EH (cell line): Measurements from ENCODE around the gene RCOR1.

Experiments
- DNase-seq: peaks from one replicate; pipeline ENCODE4 v3.0.0-alpha.2; 2015; ENCODE audit warnings: low read depth

The RCOR1 gene

DNA sequence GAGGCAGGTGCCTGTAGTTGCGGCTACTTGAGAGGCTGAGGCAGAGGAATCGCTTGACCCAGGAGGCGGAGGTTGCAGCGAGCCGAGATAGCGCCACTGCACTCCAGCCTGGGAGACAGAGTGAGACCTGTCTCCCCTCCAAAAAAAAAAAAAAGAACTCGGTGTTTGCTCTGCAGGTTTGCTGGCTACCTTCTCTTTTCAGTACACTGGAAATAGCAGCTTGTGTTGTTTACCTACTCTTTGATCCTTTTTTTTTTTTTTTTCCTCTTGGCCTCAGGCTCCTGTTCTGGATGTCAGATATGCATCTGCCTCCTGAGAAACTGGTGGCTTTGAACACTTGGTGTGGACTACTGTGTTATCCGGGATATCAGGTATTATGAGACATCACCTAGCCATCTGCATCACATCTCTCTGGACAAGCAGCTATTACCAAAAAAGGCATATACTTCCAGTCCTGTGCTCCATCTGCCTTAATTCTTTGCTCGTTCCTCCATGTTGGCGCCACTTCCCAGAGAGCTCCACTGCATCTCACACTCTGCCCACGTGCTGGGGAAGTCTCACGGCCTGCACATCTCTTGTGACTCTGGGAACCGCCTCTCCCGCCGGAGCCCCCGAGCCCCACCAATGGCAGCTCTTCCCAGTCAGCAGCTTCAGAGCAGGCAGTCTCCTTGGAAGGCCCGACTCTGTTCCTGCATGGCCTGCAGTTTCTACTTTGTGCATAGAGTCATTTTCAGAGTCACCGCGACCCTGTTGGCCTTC, 133.9 kb downstream of the RCOR1 start:
- no peak for DNase-seq

DNA sequence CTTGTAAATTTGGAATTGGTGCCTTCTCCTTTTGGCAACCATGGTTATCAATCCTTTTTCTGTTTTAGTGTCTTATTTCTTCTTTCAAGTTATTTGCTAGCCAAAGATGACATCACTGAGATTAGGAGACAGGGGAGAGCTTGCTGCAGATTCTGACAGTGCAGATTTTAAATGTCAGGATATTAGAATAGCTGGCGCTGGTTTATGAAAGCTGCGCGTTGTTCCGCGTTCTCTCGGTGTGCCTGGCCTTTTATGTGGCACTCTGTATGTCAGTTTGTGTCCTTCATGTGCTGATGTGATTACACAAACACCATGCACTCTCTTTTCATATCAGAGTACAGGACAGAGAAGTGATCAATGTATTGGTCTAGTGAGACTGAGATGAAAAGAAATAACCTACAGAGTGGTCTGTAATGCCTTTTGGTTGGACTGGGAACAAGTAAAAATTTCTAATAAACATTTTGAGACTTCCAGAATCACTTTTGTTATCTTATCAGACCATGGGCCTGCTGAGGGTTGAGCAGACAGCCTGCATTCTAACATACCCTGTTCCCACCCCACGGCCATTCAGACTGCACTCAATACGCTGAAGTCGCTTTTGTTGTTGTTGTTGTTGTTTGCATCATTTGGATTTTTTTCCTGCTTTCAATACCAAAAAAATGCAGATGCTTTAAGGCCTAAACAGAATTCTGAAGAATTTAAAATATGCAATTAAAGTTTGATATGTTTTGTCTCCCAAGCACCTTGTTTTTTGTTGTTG, 135.1 kb downstream of the RCOR1 start:
- DNase-seq: no peak

DNA sequence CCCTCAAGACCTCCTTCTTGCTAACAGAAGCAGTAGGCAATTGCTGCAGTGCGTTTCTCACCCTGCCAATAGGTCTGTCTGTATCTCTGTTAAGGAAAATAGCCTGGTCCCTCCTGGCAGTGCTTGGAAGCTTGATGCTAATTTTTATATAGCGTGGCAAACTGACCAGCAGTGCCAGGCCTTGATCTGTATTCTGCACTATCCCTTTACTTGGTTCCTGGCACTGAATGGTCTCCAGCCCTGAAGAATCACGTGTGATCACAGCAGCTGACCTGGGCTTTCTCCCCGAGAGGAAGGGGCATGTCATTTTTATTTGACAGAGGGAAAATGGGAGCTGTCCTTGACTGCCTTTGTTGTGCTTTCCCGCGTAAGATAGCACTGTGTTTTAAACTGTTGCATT, 136.1 kb downstream of the RCOR1 start:
- DNase-seq: no peak

DNA sequence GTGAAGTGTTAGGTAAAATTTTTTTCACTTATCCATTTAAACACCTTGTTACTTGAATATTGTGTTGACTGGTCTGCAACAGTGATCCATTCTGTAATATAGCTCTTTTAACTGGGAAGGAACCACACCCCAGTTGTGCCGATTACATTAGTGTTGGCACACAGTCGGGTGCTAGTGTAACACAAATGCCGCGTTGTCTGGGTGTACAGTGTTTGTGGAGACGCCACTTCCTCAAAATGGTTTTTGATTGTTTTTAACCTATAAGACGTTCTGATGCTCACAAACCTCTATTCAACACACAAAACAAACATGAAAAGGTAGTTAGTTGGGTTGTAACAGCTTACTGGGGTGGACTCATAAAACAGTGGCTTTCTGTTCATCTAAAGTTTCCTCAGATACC, 136.8 kb downstream of the RCOR1 start:
- no peak for DNase-seq

DNA sequence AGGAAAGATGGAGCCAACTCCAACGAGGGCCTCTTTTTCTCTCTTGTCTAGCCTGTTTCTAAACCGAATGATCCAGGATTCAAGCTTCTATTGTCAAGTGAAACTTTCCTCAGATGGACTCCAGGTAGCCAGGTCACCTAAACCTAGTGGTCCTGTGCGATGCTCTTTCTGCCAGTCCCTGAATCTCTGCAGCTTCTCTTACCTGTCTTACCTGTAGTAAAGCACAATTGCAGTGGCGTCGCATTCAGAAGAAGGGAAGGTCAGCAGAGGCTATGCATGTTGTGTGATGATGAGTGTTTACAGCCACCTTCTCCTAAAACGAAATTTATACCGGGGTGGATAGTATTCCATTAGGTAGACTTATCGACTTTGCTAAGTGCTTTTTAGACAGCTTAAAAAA, 137.4 kb downstream of the RCOR1 start:
- no peak for DNase-seq

DNA sequence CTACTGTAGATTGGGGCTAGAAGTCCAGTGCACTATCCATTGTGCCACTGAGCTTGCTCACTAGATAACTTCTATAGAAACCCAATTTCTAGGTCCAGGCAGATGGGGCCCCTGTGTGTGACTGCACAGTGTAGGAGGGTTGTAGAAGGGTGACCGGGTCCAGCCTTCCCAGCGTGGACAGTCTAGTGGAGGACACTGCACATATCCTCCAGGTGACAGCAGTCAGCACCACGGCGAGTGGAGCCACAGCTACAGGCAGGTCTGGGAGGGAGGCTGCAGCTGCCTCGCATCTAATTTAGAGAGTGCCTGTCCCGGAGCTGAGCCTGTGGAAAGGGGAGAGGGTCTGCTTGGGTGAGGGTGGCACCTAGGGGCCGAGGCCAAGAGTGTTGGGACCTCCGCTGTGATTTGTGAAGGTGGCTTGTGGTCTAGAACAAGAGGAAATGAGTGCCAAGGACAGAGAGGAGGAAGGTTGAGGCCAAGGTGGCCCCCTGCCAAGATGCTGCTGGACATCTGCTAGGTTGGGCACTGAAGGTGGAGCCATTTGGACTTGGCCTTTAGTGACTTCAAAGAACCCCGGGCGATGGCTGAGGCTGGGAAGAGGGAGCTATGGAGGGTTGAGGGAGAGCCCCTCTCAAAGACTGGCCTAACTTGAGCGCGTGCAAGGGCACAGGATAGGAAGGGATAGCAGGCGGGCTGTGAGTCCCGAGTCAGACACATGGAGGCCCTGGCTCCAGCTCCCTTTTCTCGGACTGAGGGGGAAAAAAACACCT, 138.8 kb downstream of the RCOR1 start:
- DNase-seq: no peak

DNA sequence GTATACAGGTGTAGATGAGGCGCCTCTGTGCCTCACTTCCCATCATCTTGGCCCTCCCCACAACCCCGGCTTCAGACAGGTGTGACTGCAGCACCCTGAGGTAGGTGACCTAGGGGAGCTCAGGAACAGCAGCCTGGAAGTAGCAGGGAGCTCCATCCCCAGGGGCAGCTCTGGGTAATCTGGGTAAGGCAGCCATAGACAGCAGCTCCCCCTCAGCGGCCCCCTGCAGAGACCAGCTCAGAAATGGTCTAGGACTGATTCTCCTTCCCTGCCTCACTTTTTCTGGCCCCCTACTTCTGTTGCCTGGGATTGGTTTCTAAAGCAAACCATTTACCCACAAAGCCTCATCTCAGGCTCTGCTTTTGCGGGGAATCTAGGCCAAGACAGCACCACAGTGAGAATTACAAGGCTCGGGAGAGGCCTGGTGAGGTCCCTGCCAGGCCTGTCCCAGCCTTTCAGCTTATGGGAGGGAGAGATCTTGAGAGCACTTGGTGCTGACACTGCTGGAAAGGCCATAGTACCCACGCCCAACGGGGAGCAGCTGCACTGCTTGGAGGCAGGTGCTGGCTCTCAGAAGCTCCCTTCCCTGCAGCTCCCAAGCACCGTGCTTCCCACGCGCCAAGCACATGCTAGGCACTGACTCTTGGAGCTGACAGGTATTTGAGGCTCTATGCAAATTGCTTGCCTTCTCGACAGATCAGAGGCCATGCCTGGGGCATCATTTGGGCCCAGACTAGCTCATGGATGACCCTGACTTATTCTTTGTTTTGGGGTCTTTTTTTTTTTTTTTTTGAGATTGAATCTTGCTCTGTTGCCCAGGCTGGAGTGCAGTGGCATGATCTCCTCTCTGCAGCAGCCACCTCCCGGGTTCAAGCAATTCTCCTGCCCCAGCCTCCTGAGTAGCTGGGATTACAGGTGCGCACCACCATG, 139.7 kb downstream of the RCOR1 start:
- no peak for DNase-seq

DNA sequence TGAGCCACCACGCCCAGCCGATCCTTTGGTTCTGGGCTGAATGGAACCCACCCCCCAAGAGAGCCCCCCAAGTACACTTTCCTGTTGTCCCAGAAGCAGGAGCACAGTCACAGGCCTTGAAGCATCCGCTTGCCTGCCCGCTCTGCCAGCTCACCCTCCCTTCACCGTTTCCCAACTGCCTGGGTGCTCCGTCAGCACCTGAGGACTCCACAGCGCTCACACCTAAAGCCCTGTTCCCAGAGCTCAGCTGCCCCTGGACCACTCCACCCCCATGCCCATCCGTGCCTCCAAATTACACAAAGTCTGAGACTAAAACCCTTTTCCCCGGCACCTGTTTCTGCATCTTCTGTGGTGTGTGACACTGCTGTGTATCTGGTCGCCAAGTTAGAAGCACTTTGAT, 140.5 kb downstream of the RCOR1 start:
- DNase-seq: no peak

DNA sequence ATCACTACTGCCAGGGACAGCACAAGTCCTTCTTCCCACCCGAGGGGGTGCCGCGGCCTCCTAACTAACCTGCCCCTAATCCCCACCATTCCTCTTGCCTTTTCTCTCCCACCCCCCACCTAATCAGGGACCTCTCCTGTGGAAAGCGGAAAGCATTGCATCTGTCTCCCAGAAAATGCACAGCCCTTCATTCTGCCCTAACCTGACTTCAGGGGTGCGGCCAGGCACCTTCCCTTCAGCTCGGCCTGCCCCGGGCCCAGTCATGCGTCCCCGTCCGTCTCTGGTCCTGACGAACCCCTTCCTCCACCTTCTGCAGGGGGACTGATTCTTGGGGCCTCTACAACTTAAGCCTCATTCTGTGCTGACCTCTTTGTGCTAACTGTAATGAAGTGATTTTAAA, 140.9 kb downstream of the RCOR1 start:
- DNase-seq: no peak

DNA sequence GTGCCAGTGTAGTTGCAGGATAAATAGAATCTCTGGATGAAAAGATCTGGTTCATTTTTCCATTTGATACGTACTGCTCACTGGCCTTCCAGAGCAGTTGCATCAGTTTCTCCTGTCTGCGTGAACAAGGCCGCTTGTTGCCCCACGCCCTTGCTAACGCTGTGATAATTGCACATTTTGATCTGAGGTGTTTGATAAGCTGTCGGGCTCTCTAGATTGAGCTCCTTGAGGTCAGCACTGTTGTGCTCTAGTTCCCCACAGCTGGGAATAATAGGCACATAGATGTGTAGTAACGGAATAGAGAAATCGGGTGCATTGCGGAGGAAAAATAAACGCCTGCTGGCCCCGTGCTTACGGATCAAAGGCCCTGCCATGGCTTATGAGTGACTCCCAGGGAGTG, 142.0 kb downstream of the RCOR1 start:
- no peak for DNase-seq

DNA sequence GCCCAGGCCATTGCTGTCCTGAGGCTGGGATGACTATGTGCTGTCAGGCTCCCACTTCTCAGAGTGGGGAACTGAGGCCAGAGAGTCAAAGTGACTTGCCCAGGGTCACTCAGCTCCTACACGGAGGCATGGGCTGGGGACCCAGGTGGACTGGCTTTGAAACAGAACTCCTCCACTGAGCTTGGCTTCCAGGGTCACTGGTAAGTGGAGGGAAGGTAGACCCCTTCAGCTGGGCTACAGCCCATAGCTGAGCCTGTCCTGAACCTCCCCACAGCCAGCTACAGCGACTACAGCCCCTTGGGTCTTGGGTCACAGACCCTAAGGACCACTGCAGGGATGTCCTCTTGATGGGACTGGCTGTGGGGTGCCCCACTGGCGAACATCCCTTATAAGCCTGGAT, 144.5 kb downstream of the RCOR1 start:
- no peak for DNase-seq

DNA sequence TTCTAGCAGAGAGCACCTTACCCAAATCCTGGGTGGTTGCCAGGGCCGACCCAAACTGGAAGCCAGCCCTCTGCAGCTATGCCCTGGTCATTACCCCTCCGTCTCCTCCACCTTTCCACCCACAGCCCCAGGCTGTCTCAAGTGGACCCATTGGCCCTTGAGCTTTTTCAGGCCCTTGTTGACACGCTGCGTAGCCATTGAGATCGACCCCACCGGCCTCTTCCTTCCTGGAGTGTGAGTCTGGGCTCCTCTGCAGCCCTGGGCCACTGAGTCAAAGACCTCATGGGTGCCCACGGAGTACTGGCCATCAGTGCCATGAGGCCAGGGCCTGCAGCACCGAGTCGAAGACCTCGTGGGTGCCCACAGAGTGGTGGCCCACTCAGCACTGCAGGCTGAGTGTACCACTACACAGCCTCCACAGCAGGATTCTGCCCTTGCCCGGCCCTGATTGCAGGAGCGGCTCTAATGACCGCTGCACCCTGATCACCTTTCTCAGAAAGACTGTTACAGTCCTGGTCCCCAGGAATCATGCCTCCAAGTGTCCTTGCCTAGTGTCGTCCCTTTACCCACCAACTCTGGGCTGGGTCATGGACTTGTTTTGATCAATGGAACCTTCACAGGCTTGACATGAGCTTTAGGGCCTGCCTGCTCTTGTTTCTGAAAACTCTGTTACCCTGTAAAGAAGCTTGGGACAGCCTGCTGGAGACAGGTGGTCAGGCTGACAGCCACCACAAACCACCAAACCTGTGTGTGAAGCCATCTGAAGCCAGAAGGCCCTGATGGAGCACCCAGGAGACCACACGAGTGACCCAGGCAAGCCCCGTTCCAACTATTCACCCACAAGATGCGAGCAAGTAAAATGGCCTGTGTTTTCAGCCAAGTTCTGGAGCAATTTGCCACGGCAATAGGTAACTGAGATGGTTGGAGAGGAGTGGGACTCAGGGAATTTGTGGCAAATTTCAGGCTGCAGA, 145.2 kb downstream of the RCOR1 start:
- no peak for DNase-seq

DNA sequence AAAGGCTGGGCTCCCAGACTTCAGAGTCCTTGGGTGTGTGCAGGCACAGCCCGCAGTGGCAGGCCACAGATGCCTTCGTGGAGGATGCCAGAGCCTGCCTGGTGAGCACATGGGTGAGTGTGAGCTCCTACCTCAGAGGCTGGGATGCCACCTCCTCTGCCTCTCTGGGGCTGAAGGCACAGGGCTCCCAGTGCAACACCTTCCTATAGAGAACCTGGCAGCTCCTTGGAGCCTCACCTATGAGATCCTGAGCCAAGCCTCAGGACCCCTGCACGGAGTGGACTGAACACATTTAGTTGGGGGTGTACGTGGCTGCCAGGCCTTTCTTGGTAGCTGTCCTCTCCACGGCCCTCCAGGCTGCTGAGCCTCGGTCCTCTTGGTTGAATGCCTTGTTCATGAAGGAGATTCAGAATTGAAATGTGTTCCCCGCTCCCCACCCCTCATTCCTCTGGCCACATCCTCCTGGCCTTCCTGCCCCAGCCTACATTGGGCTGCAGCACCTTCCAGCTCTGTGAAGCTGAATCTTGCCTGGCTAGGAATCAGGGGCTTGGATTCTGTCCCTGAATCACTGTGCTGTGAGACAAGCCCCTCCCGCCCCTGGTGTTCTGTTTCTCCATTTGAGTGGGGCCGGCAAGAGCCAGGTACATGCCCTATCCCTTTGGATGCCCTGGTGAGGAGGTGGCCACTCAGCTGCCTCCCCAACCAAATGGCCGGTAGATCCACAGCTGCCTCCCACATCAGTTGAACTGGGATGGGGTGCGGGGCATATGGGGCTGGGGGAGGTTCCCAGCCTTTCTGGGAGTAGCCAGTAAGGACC, 146.1 kb downstream of the RCOR1 start:
- no peak for DNase-seq

DNA sequence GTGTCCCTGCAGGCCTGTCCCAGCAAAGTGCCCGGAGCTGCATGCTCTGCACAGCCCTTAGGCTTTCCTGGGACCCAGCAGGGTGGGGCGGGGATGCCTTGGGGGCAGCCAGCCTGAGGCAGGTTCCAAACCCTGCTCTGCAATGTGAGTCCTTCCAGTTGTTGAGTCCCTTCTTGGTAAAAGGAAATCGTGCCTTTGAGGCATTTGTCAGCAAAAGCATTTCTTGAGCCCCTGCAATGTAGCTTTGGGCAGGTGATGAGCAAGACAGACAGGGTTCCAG, 146.7 kb downstream of the RCOR1 start:
- DNase-seq: no peak

DNA sequence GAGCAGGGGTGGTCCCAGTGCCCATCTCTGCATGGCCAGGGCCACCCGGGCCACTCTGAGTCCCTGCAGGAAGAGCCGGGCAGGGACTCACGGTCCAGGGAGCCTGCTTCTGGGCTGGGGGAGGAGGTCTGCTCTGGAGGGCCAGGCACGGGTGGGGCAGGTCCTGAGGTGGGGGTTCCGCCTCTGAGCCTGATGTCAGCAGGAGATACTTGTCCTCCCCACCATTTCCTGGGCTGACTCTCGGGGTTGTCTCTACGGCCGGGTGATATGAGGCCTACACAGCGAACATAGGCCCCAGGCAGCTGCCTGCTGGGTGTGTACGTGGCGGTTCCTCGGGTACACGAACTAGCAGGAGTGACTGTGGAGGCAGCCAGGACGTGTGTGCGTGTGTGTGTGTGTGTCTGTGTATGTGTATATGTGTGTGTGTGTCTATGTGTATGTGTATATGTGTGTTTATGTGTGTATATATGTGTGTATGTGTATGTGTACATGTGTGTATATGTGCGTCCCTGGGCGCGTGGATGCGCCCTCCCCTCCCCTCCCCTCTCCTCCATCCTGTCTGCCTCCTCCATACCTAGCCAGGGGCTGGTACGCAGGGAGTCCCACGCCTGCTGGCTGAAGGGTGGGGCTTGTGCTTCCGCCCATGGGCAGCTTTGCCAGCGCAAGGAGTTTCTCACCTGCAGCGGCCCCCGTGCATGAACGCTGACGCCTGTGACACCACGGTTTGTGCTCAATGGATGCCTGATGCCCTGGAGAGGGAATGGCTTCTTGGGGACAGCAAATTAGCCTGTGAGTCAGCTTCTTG, 154.4 kb downstream of the RCOR1 start:
- no peak for DNase-seq

DNA sequence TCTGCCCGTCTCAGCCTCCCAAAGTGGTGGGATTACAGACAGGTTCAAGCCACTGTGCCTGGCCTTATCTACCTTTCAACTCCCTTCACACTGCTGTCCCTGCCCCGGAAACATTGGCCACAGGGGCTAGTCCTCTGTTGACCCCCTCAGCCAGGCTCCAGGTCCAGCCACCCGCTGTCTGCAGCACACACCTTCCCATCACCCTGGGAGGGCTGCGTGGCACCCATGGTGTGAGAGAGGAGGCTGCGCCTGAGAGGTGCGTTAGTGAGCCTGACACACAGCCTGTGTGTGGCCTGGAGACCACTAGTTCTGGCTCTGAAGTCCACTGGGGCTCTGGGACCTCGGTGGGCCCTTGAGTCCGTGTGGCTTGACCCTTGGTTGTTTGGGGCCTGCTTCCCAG, 156.4 kb downstream of the RCOR1 start:
- DNase-seq: no peak

DNA sequence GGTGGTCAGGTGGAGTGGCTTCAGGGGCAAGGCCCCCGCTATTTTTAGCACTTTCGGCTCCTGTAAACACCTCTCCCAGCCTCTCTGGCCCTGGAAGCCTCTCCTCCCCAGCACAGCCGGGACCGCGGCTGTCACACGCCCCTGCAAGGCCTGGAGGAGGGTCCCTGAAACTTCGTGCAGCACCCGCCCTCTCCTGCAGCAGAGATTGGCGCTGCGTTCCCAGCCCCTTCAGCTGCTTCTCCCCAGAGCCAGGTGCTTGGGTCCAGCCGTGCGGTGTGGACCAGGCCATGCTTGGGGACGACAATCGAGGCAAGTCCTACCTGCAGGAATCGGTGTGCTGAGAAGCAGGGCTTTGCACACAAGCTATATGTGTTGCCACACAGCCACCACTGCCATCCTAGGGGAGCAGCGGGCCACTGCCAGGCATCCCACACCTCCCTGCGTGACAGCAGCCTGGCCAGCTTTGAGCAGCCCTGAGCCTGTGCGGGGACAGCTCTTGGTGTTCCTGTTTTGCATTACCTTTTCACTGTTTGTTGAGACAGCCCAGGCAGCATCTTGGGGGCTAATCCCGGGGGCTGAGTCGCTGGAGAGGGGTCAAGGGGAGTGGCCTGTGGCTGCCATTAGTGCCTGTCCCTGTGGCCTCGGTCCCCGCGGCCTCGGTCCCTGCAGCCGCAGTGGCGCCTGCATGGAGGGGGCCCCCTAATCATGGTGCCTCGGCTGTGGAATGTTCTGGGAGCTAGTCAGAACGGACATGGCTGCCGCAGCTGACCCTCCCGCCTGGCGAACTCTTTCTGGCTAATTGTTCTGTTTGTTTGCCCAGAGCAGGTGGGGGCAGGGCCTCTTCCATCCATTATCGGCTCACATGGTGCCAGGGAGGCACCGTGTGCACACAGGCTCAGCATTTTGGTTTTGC, 157.2 kb downstream of the RCOR1 start:
- DNase-seq: no peak

DNA sequence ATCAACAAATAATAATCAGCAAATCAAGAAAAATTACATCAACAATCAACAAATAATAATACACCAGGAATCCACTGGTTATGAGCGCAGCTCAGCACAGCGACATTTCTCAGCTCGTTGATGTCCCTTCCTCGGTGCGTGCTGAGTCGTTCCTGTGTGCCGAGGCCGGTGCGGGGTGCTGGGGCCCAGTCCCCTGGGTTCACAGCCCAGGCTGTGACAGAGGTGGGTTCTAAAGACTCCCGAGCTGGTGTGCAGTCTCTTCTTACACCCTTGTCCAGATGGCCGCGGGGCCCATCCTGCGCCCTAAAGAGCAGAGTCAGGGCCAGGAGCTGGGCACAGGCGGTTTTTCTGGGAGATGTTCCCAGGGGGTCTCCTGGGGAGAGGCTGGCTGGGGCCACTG, 157.9 kb downstream of the RCOR1 start:
- no peak for DNase-seq
